Stimulated activated naive CD4-positive, alpha-beta T cell treated with Interleukin-2 at 50 U/mL for 16 hours (primary cell): ENCODE results near the gene CDK12.
"Not testable (repeated sequence)": the region's sequence is repeated elsewhere in the genome, so short reads cannot be mapped to it uniquely, and the experiment has no call there.

Experiments
- DNase-seq: peaks from one replicate; lab custom pipeline; 2025; lab: John Stamatoyannopoulos, UW

Gene CDK12

DNA sequence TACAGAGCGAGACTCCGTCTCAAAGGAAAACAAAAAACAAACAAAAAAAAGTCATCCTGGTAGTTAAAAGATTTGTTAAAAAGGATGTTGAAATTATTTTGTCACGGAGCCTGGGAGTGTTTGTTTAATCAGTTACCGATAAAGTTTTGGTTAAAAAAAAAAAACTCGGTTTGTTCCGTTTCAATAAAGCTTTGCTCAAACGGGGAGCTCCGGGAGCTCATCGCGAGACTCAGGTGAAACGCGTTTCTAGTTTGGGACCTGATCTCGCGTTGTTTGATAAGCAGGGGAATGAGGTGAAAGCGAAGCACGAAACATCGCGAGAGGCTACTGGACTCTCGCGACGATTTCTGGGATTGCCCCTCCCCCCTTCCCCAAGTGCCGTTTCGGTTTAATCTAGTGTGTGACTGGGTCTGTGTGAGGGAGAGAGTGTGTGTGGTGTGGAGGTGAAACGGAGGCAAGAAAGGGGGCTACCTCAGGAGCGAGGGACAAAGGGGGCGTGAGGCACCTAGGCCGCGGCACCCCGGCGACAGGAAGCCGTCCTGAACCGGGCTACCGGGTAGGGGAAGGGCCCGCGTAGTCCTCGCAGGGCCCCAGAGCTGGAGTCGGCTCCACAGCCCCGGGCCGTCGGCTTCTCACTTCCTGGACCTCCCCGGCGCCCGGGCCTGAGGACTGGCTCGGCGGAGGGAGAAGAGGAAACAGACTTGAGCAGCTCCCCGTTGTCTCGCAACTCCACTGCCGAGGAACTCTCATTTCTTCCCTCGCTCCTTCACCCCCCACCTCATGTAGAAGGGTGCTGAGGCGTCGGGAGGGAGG is at the start of gene CDK12:
Gene CDK12 (plus strand): TSS at position 374 of the 813 bp plus-strand sequence. CDS start 586 bp downstream, outside the sequence.
- DNase-seq = peak; percentile 91

DNA sequence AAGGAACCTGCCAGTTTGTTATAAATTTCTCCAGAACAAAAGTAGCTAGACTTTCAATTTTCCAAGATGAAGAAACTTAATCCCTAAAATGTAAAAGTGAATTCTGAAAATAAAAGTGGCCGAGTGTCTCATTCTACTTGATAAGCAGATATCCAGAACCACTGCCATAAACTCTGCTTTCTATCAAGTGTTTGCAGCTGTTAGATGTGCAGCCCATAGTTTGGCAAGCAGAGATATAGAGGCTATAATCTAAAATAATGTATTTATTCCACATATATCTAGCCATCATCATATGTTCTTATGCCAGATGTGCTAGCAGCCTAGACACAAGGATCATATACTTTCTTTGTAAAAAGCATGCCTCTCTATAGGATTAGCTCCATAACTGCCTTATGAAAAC is 45.1 kb upstream of the CDK12 start:
- no peak for DNase-seq

- no peak for DNase-seq
Observed at GRCh38 chr17:39429600-39429999, 31.7 kb upstream of the CDK12 start.

- DNase-seq = not testable (repeated sequence)
Observed at GRCh38 chr17:39439868-39440267, 21.4 kb upstream of the CDK12 start.

- DNase-seq = no peak
Observed at GRCh38 chr17:39443326-39443725, 18.0 kb upstream of the CDK12 start.

- DNase-seq = no peak
Observed at GRCh38 chr17:39447561-39447960, 13.7 kb upstream of the CDK12 start.

DNA sequence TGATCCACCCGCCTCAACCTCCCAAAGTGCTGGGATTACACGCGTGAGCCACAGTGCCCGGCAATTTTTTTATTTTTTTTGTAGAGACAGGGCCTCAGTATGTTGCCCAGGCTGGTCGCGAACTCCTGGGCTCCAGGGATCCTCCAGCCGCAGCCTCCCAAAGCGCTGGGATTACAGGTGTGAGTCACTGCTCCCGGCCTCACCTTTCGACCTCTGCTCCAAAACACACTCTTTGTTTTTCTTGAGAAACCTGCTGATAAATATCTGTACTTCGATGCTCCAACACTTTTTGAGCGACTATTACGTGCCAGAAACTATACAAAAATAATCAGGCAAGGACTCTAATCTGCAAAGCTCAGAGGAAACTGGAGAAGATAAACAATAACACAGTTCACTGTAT is 11.2 kb upstream of the CDK12 start:
- no peak for DNase-seq

- peak; percentile 90 for DNase-seq
Observed at GRCh38 chr17:39450847-39451581, 10.3 kb upstream of the CDK12 start, which contains the start of gene MED1. Gene MED1, minus strand, starts transcription at chr17:39451263. Its CDS starts 201 bp downstream, at chr17:39451062.

DNA sequence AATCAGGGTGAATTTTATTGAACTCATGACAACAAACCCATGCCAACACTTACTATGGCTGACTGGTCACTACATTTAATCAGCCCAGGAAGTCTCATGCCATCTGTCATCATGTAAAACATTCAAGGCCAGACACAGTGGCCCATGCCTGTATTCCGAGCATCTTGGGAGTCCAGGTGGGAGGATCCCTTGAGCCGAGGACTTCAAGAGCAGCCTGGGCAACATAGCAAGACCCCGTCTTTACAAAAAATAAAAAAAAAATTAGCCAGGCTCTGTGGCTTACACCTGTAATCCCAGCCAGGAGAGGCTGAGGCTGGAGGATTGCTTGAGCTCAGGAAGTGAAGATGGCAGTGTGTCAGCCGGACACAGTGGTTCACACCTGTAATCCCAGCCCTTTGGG is 5.4 kb upstream of the CDK12 start:
- no peak for DNase-seq

GRCh38 chr17:39461926-39462569 is 762 bp downstream of the CDK12 start:
- DNase-seq = no peak

DNA sequence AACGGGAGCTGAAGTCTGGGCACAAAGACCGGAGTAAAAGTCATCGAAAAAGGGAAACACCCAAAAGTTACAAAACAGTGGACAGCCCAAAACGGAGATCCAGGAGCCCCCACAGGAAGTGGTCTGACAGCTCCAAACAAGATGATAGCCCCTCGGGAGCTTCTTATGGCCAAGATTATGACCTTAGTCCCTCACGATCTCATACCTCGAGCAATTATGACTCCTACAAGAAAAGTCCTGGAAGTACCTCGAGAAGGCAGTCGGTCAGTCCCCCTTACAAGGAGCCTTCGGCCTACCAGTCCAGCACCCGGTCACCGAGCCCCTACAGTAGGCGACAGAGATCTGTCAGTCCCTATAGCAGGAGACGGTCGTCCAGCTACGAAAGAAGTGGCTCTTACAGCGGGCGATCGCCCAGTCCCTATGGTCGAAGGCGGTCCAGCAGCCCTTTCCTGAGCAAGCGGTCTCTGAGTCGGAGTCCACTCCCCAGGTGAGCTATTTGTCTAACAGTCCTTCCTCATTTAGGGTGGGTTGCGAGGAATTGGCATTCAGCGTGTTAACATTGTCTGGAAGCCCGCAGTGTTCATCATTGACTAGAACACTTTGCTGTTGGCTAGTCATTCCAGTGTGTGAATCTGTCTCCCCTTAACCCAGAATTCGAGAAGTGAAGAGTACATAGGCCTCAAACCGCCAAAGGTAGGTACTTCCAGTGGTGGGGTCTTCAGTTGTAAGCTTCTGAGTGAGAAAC is 1.5 kb downstream of the CDK12 start:
- no peak for DNase-seq

DNA sequence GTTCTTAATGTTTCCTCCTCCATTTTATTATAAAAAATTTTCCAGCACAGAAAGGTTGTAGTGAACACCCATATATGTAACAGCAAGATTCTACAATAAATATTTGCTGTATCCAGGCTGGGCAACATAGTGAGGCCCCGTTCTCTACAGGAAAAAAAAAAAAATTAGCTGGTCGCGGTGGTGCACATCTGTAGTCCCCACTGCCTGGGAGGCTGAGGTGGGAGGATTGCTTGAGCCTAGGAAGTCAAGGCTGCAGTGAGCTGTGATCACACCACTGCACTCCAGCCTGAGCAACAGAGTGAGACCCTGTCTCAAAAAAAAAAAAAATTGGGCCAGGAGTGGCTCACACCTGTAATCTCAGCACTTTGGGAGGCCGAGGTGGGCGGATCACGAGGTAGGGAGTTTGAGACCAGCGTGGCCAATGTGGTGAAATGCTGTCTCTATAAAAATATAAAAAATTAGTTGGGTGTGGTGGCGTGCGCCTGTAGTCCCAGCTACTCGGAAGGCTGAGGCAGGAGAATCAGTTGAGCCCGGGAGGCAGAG is 3.4 kb downstream of the CDK12 start:
- not testable (repeated sequence) for DNase-seq

DNA sequence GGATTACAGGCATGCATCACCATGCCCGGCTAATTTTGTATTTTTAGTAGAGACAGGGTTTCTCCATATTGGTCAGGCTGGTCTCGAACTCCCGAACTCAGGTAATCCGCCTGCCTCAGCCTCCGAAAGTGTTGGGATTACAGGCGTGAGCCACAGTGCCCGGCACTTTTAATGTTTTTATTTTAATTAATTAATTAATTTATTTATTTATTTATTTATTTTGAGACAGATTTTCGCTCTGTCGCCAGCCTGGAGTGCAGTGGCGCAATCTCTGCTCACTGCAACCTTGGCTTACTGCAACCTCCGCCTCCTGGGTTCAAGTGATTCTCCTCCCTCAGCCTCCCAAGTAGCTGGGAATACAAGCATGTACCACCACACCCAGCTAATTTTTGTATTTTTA is 7.3 kb downstream of the CDK12 start:
- DNase-seq = not testable (repeated sequence)

- DNase-seq = no peak
Observed at GRCh38 chr17:39473310-39473709, 12.0 kb downstream of the CDK12 start.

- not testable (repeated sequence) for DNase-seq
Observed at GRCh38 chr17:39479631-39480030, 18.3 kb downstream of the CDK12 start.

GRCh38 chr17:39483506-39483905 is 22.2 kb downstream of the CDK12 start:
- no peak for DNase-seq

- no peak for DNase-seq
Observed at GRCh38 chr17:39484178-39484577, 22.9 kb downstream of the CDK12 start.

DNA sequence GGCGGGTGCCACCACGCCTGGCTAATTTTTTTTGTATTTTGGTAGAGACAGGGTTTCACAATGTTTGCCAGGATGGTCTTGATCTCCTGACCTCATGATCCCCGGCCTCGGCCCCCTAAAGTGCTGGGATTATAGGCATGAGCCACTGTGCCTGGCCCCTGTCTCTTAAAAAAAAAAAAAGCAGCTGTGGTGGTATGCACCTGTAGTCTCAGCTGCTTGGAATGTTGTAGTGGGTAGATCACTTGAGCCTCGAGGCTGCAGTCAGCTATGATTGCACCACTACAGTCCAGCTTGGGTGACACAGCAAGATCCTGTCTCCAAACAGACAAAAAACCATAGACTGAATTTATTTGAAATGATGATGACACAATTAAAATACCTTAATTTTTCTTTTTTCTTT is 24.3 kb downstream of the CDK12 start:
- no peak for DNase-seq

DNA sequence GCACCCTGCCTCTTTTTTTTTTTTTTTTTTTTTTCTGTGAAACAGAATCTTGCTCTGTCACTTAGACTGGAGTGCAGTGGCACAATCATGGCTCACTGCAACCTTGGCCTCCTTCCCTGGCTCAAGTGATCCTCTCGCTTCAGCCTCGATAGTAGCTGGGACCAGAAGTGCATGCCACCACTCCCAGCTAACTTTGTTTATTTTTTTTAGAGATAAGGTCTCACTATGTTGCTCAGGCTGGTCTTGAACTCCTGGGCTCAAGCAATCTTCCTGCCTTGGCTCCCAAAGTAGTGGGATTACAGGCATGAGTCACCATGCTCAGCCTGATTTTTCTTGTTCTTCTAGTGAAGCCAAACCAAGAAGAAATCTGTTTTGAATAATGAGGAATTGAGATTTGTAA is 25.0 kb downstream of the CDK12 start:
- DNase-seq = no peak

DNA sequence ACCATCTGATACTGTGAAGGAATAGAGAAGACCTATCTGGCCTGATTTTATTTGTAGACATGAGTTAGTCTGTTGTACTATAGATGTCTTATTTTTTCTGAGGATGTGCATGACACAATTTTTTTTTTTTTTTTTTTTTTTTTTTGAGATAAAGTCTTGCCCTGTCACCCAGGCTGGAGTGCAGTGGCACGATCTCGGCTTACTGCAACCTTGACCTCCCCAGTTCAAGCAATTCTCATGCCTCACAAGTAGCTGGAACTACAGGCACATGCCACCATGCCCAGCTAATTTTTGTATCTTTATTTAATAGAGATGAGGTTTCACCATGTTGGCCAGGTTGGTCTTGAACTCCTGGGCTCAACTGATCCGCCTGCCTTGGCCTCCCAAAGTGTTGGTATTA is 26.2 kb downstream of the CDK12 start:
- not testable (repeated sequence) for DNase-seq

- DNase-seq = no peak
Observed at GRCh38 chr17:39487946-39488345, 26.7 kb downstream of the CDK12 start.

GRCh38 chr17:39496921-39497320 is 35.6 kb downstream of the CDK12 start:
- not testable (repeated sequence) for DNase-seq
